ENCODE results near the gene HIPK2.

The HIPK2 gene

DNA sequence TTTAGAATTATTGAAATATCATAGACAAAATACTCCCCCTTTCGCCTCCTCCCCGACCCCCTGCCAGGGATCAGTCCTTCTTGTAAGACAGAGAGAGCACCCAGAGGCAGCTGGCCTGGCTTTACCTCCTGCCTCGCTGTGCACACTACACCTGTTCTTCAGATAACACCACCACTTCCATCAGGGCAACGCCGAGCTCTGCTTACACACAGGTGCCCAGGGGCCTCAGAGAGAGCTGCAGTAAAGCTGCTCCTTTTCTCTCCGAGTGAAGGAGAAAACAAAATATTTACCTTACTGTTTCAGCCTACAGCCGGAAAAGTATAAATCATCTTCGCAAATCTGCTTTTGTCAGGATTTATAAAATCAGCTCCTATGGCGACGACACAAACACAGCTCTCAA lies 80.7 kb downstream of the HIPK2 start:
- Histone ChIP-seq H3K4me1 (ENCODE audit: insufficient read depth, low read length) (no peaks in the 10 kb centered on the region), H3K27me3 (ENCODE audit: insufficient read depth, low read length) (no peaks in the 10 kb centered on the region), H3K36me3 (ENCODE audit: insufficient read depth, low read length) (peaks cover 15% of the 10 kb centered on the region), H3K9me3 (ENCODE audit: low read length) (no peaks in the 10 kb centered on the region), H2AFZ (ENCODE audit: low read depth, low read length) (no peak overlapping the region), H3K4me3 (ENCODE audit: low read length) (no peak overlapping the region)

DNA sequence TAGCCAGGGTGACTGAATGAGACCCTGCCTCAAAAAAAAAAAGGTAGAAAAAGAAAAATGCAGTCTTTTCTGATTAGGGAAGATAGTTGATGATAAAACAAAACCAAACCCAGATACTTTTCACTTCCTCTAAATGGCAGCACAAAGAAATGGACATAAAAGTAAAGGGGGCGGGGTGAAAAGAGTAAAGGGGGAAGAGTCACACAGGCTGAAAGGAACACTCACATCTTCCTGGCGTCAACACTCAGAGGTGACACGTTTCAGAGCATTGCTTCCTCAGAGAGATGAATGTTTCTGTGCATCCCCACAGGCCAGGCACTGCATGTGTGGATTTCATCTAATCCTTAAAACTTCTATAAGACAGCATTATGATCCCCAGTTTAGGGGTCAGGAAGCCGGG lies 81.2 kb downstream of the HIPK2 start:
- Histone ChIP-seq H3K4me3 (ENCODE audit: low read length) (no peak overlapping the region), H2AFZ (ENCODE audit: low read depth, low read length) (no peak overlapping the region), H3K36me3 (ENCODE audit: insufficient read depth, low read length) (peaks cover 15% of the 10 kb centered on the region), H3K27me3 (ENCODE audit: insufficient read depth, low read length) (no peaks in the 10 kb centered on the region), H3K9me3 (ENCODE audit: low read length) (no peaks in the 10 kb centered on the region), H3K4me1 (ENCODE audit: insufficient read depth, low read length) (no peaks in the 10 kb centered on the region)

DNA sequence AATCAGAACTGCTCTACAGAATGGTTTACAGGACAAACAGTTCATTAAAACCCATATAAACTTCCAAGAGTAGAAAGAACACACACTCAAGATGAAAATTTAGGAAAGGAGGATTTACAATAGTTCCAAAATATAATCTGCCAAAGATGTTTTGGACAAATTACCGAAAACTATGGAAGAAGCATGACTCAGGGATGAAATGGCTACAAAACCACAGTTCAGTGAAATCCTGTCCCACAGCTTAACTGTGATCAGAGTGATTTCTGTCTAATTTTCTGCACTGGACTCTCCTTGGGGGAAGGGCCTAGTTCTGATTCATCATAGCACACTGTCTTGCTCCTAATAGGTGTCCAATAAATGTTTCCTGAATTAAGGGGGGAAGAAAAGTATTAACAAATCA lies 82.2 kb downstream of the HIPK2 start:
- Histone ChIP-seq H3K9me3 (ENCODE audit: low read length) (no peaks in the 10 kb centered on the region), H3K4me1 (ENCODE audit: insufficient read depth, low read length) (no peaks in the 10 kb centered on the region), H3K4me3 (ENCODE audit: low read length) (no peak overlapping the region), H3K36me3 (ENCODE audit: insufficient read depth, low read length) (peaks cover 15% of the 10 kb centered on the region), H3K27me3 (ENCODE audit: insufficient read depth, low read length) (no peaks in the 10 kb centered on the region), H2AFZ (ENCODE audit: low read depth, low read length) (no peak overlapping the region)

DNA sequence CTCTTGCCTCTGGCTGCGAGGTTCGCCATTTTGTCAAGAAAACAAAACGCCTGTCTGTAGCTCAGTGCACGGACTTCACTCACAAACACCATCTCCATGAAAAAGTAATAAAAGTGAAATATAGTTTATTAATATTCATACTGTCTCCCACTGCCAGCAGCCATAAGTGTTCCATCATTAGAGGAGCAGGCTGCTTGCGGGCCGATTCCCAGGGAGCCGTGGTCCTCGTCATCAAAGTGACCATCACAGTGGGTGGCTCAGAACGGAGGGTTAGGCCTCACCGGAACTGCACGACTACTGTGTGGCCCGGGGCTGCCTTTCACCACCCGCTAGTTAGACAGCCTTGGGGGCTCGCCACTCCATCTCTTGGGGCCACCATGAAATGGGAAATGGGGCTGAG lies 82.7 kb downstream of the HIPK2 start:
- Histone ChIP-seq H2AFZ (ENCODE audit: low read depth, low read length) (no peak overlapping the region), H3K4me1 (ENCODE audit: insufficient read depth, low read length) (no peaks in the 10 kb centered on the region), H3K27me3 (ENCODE audit: insufficient read depth, low read length) (no peaks in the 10 kb centered on the region), H3K36me3 (ENCODE audit: insufficient read depth, low read length) (peaks cover 18% of the 10 kb centered on the region), H3K9me3 (ENCODE audit: low read length) (no peaks in the 10 kb centered on the region), H3K4me3 (ENCODE audit: low read length) (no peak overlapping the region)

DNA sequence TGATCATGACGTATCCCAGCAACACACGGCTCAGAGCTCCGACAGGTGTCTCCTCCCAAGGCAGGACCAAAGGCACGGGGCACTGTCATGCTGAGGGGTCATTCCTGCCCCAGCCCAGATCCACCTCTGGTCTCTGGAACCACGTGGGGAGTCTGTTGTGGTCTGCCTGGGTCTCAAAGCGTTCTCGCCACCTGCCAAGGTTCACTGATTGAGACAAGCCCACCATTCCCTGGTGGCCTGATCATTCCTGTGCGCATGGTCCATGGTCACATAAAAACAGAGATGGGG lies 83.5 kb downstream of the HIPK2 start:
- Histone ChIP-seq H2AFZ (ENCODE audit: low read depth, low read length) (no peak overlapping the region), H3K36me3 (ENCODE audit: insufficient read depth, low read length) (peaks cover 19% of the 10 kb centered on the region), H3K27me3 (ENCODE audit: insufficient read depth, low read length) (no peaks in the 10 kb centered on the region), H3K9me3 (ENCODE audit: low read length) (no peaks in the 10 kb centered on the region), H3K4me1 (ENCODE audit: insufficient read depth, low read length) (no peaks in the 10 kb centered on the region), H3K4me3 (ENCODE audit: low read length) (no peak overlapping the region)

DNA sequence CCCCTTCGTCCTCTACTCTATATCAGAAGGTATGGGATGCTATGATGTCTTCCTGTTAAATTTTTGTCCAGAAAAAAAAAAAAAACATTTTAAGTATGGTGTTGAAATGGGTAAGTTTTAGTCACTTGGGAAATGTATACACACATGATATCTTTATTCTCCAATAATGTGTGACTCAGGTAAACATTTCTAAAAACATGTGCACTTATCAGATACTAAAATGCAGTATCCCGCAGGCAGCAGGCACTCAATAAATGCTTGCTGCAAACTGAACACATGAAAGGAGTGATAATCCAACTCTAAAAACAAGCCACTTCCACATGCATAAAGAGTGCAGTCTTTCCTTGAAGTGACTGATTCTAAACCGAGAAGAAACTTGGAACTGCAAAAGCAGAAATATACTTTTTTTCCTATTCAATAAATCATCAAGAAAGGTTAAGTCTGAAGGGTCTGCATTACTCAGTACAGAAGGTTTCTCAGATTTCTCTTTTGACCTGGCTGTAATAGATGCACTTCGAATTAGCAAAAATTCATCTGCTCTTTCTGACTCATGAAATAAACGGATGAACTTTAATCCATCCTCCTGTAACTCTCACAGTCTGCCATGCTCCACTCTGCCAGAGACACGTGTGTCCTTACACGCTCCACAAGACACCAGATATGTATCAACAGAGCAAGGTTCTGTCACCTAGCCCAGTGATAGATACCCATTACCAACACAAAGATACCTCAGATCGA lies 84.0 kb downstream of the HIPK2 start:
- H3K36me3 ChIP-seq (ENCODE audit: insufficient read depth, low read length) = peaks cover 19% of the 10 kb centered on the region
- H2AFZ ChIP-seq (ENCODE audit: low read depth, low read length) = no peak overlapping the region
- H3K4me1 ChIP-seq (ENCODE audit: insufficient read depth, low read length) = no peaks in the 10 kb centered on the region
- H3K27me3 ChIP-seq (ENCODE audit: insufficient read depth, low read length) = no peaks in the 10 kb centered on the region
- no peaks in the 10 kb centered on the region for H3K9me3 ChIP-seq (ENCODE audit: low read length)
- no peak overlapping the region for H3K4me3 ChIP-seq (ENCODE audit: low read length)

DNA sequence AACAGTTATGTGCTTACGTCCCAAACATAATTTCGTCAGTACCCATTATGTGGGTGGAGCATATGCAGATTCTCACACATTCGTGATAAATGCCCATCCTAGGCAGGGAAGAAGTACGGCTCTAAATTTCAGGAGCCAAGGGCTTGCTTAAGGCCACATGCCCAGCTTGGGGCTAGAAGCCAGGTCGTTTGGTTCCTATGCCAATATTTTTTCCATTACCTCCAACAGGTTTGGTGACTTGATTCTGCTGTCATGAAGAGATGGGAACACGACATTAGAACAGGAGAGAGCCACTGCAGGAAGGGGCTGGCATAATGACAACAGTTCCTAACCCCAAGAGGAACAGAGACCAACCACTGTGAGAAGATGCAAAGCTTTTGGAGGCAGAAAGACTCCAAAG lies 85.1 kb downstream of the HIPK2 start:
- no peak overlapping the region for H3K4me3 ChIP-seq (ENCODE audit: low read length)
- H3K4me1 ChIP-seq (ENCODE audit: insufficient read depth, low read length) = no peaks in the 10 kb centered on the region
- no peak overlapping the region for H2AFZ ChIP-seq (ENCODE audit: low read depth, low read length)
- H3K36me3 ChIP-seq (ENCODE audit: insufficient read depth, low read length) = peaks cover 13% of the 10 kb centered on the region
- no peaks in the 10 kb centered on the region for H3K27me3 ChIP-seq (ENCODE audit: insufficient read depth, low read length)
- H3K9me3 ChIP-seq (ENCODE audit: low read length) = peaks cover 3% of the 10 kb centered on the region

DNA sequence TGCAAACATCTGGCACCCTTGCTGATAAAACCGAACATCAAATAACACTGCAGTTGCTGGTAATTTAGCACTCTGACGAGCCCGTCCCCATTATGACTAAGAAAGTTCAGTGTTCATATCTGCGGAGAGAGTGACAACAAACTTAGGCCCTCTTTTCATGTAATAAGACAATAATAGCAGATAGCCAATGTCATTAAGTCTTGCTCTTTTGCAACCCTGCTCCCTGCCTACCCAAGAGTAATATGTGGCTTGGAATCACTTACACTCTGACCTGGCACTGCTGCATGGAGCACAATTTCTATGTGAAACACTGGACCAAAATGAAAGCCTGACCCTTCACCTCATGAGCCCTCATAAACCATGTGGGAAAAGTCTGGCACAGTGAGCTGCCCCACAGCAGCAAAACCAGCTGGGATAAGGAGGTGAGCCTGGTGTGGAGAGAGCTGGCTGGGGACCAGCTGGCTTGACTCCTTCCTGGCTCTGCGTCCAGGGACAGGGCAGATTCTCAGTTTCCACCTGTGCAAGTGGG lies 86.5 kb downstream of the HIPK2 start:
- Histone ChIP-seq H2AFZ (ENCODE audit: low read depth, low read length) (no peak overlapping the region), H3K4me1 (ENCODE audit: insufficient read depth, low read length) (no peaks in the 10 kb centered on the region), H3K27me3 (ENCODE audit: insufficient read depth, low read length) (no peaks in the 10 kb centered on the region), H3K4me3 (ENCODE audit: low read length) (no peak overlapping the region), H3K36me3 (ENCODE audit: insufficient read depth, low read length) (peaks cover 9% of the 10 kb centered on the region), H3K9me3 (ENCODE audit: low read length) (peaks cover 7% of the 10 kb centered on the region)

DNA sequence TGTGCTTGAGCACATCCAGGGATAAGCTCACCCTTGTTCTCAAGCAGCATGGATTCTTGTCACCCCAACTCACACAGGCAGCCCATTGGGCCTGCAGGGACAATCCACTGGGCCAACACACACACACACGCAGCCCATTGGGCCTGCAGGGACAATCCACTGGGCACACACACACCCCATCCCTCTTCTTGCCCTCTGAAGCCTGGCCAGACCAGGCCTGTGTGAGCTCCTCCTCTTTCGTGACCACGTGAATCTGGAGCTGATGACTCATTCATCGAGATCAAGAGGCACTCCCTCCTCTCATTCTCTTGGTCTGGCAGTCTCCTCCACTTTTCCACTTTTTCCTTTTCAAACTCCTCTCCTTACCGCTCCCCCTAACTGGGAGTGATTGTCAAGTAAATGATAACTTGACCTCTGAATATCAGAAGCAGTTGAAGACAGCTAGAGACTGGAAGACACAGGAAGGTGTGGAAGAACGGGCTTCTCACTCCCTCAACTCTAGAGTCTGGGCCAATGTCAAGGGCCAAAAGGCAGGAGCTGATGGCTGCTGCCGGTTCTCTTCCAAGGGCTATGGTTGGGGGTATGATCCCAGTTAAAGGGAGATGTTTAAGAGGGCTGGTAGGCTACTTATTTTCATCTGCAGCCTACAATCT lies 89.7 kb downstream of the HIPK2 start:
- no peaks in the 10 kb centered on the region for H3K27me3 ChIP-seq (ENCODE audit: insufficient read depth, low read length)
- H3K36me3 ChIP-seq (ENCODE audit: insufficient read depth, low read length) = peaks cover 9% of the 10 kb centered on the region
- no peak overlapping the region for H3K4me3 ChIP-seq (ENCODE audit: low read length)
- no peak overlapping the region for H2AFZ ChIP-seq (ENCODE audit: low read depth, low read length)
- peaks cover 4% of the 10 kb centered on the region for H3K4me1 ChIP-seq (ENCODE audit: insufficient read depth, low read length)
- H3K9me3 ChIP-seq (ENCODE audit: low read length) = peaks cover 13% of the 10 kb centered on the region

DNA sequence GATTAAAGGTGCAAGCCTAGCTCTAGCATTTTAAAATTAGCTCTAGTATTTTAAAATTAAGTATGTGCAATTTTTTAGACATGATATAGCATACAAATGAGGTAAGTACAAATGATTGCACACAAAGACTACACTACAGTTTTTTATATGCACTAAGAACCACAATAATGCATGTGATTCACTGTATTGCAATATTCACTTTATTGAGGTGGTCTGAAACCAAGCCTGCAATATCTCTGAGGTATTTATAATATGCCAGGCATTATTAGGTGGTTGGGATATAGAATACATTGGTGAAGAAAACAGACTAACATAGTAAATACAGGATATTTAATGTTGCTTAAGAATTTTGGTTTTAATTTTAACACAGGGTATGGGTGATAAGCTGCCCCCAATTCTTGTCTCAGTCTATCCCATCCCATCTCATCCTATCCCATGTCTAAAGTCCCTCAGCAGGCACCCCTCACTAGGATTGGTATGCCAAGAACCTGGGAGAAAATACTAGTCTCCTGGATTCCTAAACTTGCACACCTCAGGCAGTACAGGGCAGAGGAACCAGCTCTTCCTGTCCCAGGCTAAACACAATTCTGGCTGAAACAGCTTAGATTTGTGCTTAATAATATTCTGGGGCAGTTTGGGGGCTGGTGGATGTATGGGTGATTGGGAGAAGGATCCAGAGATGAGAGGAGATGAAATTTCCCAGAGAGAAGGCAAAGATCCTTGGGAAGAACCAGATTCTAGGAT lies 90.4 kb downstream of the HIPK2 start:
- H3K4me1 ChIP-seq (ENCODE audit: insufficient read depth, low read length) = peaks cover 11% of the 10 kb centered on the region
- H2AFZ ChIP-seq (ENCODE audit: low read depth, low read length) = no peak overlapping the region
- H3K27me3 ChIP-seq (ENCODE audit: insufficient read depth, low read length) = no peaks in the 10 kb centered on the region
- H3K9me3 ChIP-seq (ENCODE audit: low read length) = peaks cover 13% of the 10 kb centered on the region
- H3K4me3 ChIP-seq (ENCODE audit: low read length) = no peak overlapping the region
- H3K36me3 ChIP-seq (ENCODE audit: insufficient read depth, low read length) = peaks cover 9% of the 10 kb centered on the region

DNA sequence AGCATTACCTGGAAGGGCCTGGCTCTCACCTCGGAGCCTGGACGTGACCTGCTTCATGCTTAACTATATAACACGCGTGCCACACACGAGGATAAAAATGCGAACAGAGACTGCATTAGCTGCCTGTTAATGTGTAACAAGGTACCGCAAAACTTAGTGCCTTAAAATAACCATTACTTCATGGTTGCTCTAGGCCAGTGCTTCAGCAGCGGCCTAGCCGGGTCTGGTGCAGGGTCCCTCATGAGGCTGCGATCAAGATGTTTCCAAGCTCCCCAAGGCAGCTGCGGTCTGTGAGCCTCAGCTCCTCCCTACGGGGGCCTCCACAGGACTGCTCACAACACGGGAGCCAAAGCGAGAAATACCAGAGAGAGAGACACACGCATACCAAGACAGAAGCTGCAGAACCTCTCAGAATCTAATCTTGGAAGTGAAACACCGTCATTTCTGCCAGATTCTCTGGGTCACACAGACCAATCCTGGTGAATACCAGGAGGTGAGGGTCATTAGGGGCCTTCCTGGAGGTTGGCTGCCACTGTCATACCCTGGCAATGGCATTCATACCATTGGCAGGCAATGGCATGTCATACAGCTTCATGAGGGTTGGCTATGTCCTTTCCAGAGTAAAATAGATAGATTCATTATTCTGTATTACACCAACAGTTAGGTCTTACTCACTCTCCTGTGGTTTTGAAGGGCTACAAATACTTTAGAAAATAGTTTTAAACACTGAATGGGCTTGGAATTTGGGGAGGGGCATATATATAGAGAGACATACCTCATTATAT lies 94.5 kb downstream of the HIPK2 start:
- Histone ChIP-seq H2AFZ (ENCODE audit: low read depth, low read length) (no peak overlapping the region), H3K27me3 (ENCODE audit: insufficient read depth, low read length) (no peaks in the 10 kb centered on the region), H3K36me3 (ENCODE audit: insufficient read depth, low read length) (no peaks in the 10 kb centered on the region), H3K9me3 (ENCODE audit: low read length) (peaks cover 13% of the 10 kb centered on the region), H3K4me1 (ENCODE audit: insufficient read depth, low read length) (peaks cover 23% of the 10 kb centered on the region), H3K4me3 (ENCODE audit: low read length) (no peak overlapping the region)

DNA sequence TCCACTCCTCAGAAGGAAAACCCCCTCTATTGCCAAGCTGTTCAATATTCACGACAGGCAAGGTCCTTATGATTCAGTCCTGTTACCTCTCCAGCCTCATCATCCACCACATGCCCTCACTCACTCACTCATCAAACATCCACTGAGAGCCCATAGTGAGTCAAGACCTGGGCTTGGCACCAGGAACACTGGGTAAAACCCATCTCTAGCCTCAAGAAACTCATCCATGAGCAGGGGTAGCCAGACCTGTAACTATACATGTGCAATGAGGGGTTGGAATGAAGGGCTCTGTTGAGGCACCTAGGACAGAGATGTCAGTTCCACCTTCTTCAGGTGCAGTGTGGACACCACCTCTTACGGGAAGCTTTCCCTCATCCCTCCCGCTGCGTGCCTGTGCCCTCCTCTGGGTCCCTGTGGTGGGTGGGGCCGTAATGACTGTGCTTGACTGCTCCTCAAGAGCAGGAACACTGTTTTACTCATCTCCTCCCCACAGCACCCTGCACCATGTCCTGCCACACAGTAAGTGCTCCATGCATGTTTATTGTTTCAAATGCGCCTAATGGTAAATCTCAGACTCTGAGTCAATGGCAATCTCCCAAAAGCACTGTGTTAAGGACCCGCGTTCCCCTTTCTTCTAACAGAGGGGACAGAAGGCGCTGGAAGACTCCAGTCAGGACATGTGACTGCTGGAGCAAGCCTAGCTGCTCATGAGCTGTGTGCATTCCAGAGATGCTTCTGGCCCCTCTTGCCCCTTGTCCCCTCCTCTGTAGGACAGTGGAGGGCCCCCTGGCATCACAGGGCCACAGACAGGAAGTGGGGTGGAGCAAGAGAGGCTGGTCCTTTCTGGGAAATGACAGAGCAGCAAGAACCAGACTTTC lies 95.4 kb downstream of the HIPK2 start:
- no peaks in the 10 kb centered on the region for H3K36me3 ChIP-seq (ENCODE audit: insufficient read depth, low read length)

More for the DNA sequence above, 95.4 kb downstream of the HIPK2 start:
- Histone ChIP-seq H3K27me3 (ENCODE audit: insufficient read depth, low read length) (no peaks in the 10 kb centered on the region), H3K9me3 (ENCODE audit: low read length) (peaks cover 8% of the 10 kb centered on the region), H3K4me1 (ENCODE audit: insufficient read depth, low read length) (peaks cover 23% of the 10 kb centered on the region), H2AFZ (ENCODE audit: low read depth, low read length) (no peak overlapping the region), H3K4me3 (ENCODE audit: low read length) (no peak overlapping the region)
